ENCODE data around the gene OSER1. TPM values are rescaled to one million over a fixed set of nuclear protein-coding genes. Genes with fewer than 3 reads are reported as not detected.

Gene OSER1
- total and polyA plus RNA-seq, 9 of the 15 experiments (the other 6 are each of a cell fraction or from before 2014, with no cell fraction given), result 15.5 to 57.3 (median 19.9) TPM

- Histone ChIP-seq H3K27me3 (ENCODE audit: control insufficient read depth in 2 of 2, insufficient read depth in 2 of 2, low read length in 2 of 2) (no peaks in the 10 kb centered on the region), H3K79me2 (ENCODE audit: control insufficient read depth, insufficient read depth, low read length) (no peaks in the 10 kb centered on the region), H3K4me1 (replicated peaks in 1 of 2; ENCODE audit: control insufficient read depth in 2 of 2, insufficient read depth in 2 of 2, low read length in 2 of 2) (peaks cover 0 to 7% of the 10 kb centered on the region in 2 experiments; a peak in 2 of 5 replicates), H3K36me3 (ENCODE audit: control insufficient read depth, insufficient read depth, low read length) (no peaks in the 10 kb centered on the region), H3K9ac (ENCODE audit: insufficient read depth in 1 of 2, low read depth in 2 of 2, low read length in 2 of 2) (no peak overlapping the region), H2AFZ (ENCODE audit: low read depth, low read length) (no peak overlapping the region), H3K9me1 (ENCODE audit: control insufficient read depth, insufficient read depth, low read length) (peaks cover 3% of the 10 kb centered on the region), H3K9me3 (replicated peaks; ENCODE audit: control insufficient read depth, insufficient read depth, low read depth, low read length) (no peaks in the 10 kb centered on the region), H3K27ac (ENCODE audit: extremely low read depth, low read depth, low read length) (no peak overlapping the region), H4K20me1 (replicated peaks; ENCODE audit: control insufficient read depth, insufficient read depth, low read length) (peaks cover 17% of the 10 kb centered on the region), H3K4me2 (ENCODE audit: insufficient read depth, low read length) (no peak overlapping the region), H3K4me3 (no peak overlapping the region)
- no TSS peak for BruUV-seq (replicated peaks)
- FAIRE-seq (no peak), ATAC-seq (no peak), DNase-seq (ENCODE audit: extremely low read depth in 1 of 4, low spot score in 3 of 4) (no peak)
- 0% methylated on average over 4 of the region's 4 CpGs for WGBS (ENCODE audit: insufficient coverage, low coverage, missing lambda C conversion rate)
- ChIA-PET POLR2A (interaction anchor here (0.7 kb wide), 1 partner anchor 10 kb away, joined by 3 read pairs; no protein-coding TSS in a partner anchor), CTCF (ENCODE audit: low intra/inter-chr PET ratio) (no interaction called here)
- intact Hi-C loops (cut with micrococcal nuclease) (no loop called here), in situ Hi-C loops (cut with MboI) (no loop called here)
- TF ChIP-seq PBX2 (CRISPR knock-in tag; IDR thresholded peaks at IDR 0.05; ENCODE audit: low read depth) (no peak), PBX2 (tag; conservative IDR thresholded peaks at IDR 0.05; ENCODE audit: low read depth) (no peak), JUNB (CRISPR knock-in tag; conservative IDR thresholded peaks at IDR 0.05) (no peak), GABPA (tag; conservative IDR thresholded peaks at IDR 0.05; ENCODE audit: low read depth) (no peak), ELK1 (CRISPR knock-in tag; IDR thresholded peaks at IDR 0.05) (no peak), CTCFL (IDR thresholded peaks at IDR 0.05; ENCODE audit: borderline replicate concordance, insufficient read depth, low read depth, low read length, poor library complexity, severe bottlenecking) (no peak)
- TF ChIP-seq, protein P1, sequence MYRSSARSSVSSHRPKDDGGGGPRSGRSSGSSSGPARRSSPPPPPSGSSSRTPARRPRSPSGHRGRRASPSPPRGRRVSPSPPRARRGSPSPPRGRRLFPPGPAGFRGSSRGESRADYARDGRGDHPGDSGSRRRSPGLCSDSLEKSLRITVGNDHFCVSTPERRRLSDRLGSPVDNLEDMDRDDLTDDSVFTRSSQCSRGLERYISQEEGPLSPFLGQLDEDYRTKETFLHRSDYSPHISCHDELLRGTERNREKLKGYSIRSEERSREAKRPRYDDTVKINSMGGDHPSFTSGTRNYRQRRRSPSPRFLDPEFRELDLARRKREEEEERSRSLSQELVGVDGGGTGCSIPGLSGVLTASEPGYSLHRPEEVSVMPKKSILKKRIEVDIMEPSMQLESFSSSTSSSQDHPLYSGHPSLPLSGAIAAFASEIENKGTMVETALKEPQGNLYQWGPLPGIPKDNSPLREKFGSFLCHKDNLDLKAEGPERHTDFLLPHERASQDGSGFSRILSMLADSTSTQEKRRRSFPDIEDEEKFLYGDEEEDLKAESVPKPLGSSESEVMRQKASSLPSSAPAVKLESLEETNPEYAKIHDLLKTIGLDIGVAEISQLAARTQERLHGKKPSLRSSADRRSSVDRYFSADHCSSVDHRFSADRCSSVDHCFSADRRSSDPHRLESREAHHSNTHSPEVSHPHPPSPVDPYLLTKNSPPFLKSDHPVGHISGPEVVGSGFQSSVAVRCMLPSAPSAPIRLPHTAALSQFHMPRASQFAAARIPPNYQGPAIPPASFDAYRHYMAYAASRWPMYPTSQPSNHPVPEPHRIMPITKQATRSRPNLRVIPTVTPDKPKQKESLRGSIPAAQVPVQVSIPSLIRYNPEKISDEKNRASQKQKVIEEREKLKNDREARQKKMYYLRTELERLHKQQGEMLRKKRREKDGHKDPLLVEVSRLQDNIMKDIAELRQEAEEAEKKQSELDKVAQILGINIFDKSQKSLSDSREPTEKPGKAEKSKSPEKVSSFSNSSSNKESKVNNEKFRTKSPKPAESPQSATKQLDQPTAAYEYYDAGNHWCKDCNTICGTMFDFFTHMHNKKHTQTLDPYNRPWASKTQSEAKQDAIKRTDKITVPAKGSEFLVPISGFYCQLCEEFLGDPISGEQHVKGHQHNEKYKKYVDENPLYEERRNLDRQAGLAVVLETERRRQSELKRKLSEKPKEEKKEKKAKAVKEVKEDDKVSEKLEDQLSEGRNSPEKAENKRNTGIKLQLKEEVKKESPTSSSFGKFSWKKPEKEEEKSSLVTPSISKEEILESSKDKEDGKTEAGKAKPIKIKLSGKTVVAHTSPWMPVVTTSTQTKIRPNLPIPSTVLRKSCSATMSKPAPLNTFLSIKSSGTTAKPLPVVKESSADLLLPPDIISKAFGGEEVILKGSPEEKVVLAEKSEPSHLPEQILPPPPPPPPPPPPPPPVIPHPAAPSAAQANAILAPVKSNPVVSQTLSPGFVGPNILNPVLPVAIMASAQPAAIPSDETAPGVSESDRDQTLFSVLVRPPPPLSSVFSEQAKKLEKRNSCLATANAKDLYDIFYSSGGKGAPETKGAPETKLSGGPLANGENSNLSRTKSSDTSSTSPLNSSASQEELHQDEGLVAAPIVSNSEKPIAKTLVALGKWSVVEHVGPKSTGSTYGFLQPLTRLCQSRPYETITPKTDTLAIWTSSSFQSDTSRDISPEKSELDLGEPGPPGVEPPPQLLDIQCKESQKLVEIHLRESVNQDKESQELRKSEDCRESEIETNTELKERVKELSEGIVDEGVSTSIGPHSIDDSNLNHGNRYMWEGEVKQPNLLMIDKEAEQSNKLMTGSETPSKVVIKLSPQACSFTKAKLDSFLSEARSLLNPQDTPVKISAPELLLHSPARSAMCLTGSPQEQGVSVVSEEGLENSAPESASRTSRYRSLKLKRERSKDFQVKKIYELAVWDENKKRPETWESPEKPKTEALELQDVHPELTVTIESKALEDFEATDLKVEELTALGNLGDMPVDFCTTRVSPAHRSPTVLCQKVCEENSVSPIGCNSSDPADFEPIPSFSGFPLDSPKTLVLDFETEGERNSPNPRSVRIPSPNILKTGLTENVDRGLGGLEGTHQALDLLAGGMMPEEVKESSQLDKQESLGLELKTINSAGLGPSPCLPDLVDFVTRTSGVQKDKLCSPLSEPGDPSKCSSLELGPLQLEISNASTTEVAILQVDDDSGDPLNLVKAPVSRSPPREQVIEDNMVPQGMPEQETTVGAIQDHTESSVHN (IDR thresholded peaks at IDR 0.05; ENCODE audit: borderline replicate concordance in 1 of 2, low read depth in 1 of 2), result no peak
Observed at GRCh38 chr20:44251284-44251683, 40.7 kb upstream of the OSER1 start.
